Stimulated activated CD8-positive, alpha-beta memory T cell treated with anti-CD3 and anti-CD28 coated beads, Interleukin-12 subunit alpha, Interleukin-12 subunit beta, amount 100 ng/mL, for 24 hours (primary cell): ENCODE results near the gene ROCK2.

Source experiments
- DNase-seq: peaks from one replicate; pipeline ENCODE4 v3.0.0-alpha.2; 2020; ENCODE audit errors: extremely low read depth

The ROCK2 gene

GRCh38 chr2:11344342-11344955 lies at the start of gene ROCK2:
ROCK2 (minus strand) TSS chr2:11344636; CDS start chr2:11344136, 500 bp downstream.
- peak; percentile 38 for DNase-seq

- DNase-seq = no peak
These were observed 49.3 kb upstream of the ROCK2 start for GRCh38 chr2:11393711-11394236.

GRCh38 chr2:11391942-11392266 lies 47.5 kb upstream of the ROCK2 start:
- DNase-seq = no peak

GRCh38 chr2:11390399-11390658 lies 45.9 kb upstream of the ROCK2 start:
- DNase-seq = no peak

GRCh38 chr2:11389551-11390398 lies 45.3 kb upstream of the ROCK2 start:
- DNase-seq = no peak

GRCh38 chr2:11389052-11389420 lies 44.6 kb upstream of the ROCK2 start:
- no peak for DNase-seq

- no peak for DNase-seq
These were observed 44.0 kb upstream of the ROCK2 start for GRCh38 chr2:11388262-11389051.

- no peak for DNase-seq
These were observed 43.4 kb upstream of the ROCK2 start for GRCh38 chr2:11387843-11388242.

GRCh38 chr2:11387100-11387390 lies 42.6 kb upstream of the ROCK2 start:
- DNase-seq = no peak

- no peak for DNase-seq
These were observed 41.4 kb upstream of the ROCK2 start for GRCh38 chr2:11385847-11386246.

GRCh38 chr2:11385216-11385615 lies 40.8 kb upstream of the ROCK2 start:
- no peak for DNase-seq

GRCh38 chr2:11379558-11379957 lies 35.1 kb upstream of the ROCK2 start:
- no peak for DNase-seq

GRCh38 chr2:11377928-11378545 lies 33.6 kb upstream of the ROCK2 start:
- no peak for DNase-seq

GRCh38 chr2:11376071-11376470 lies 31.6 kb upstream of the ROCK2 start:
- DNase-seq = no peak

- no peak for DNase-seq
These were observed 31.2 kb upstream of the ROCK2 start for GRCh38 chr2:11375689-11376027.

- DNase-seq = no peak
These were observed 30.7 kb upstream of the ROCK2 start for GRCh38 chr2:11375025-11375688.

- no peak for DNase-seq
These were observed 28.7 kb upstream of the ROCK2 start for GRCh38 chr2:11373096-11373495.

GRCh38 chr2:11371092-11371937 lies 26.9 kb upstream of the ROCK2 start:
- DNase-seq = no peak

GRCh38 chr2:11370377-11371091 lies 26.1 kb upstream of the ROCK2 start:
- DNase-seq = no peak

GRCh38 chr2:11368059-11368572 lies 23.7 kb upstream of the ROCK2 start:
- no peak for DNase-seq
